Activated CD4-positive, alpha-beta memory T cell treated with anti-CD3 and anti-CD28 coated beads, Interleukin-2, amount 10 ng/mL, durations not matched to agents 7 days and 5 days (primary cell): Measurements from ENCODE around the gene RERG. TPM values are rescaled to one million over a fixed set of nuclear protein-coding genes. Genes with fewer than 3 reads are reported as not detected.

Experiments used
- CTCF ChIA-PET: fragments of 350-600 bp; sonication (Branson Sonifier 250); formaldehyde crosslinking; loops from one replicate; lab custom pipeline; 2021; ENCODE audit warnings: antibody characterized with exemption, inconsistent platforms; lab: Charles Lee
- POLR2A ChIA-PET: fragments of 350-600 bp; sonication (Branson Sonifier 250); formaldehyde crosslinking; loops from one replicate; lab custom pipeline; 2021; ENCODE audit warnings: antibody characterized with exemption; lab: Charles Lee
- DNase-seq: peaks from one replicate; pipeline ENCODE4 v3.0.0-alpha.2; 2020
- H3K27ac Mint-ChIP-seq: one replicate; pipeline ENCODE4 v1.8.0; 2021; ENCODE audit warnings: mild to moderate bottlenecking, mixed read lengths
- H3K27me3 Mint-ChIP-seq: one replicate; pipeline ENCODE4 v1.8.0; 2021; ENCODE audit warnings: mixed read lengths
- H3K36me3 Mint-ChIP-seq: one replicate; pipeline ENCODE4 v1.8.0; 2021; ENCODE audit warnings: low read depth, mixed read lengths
- H3K4me1 Mint-ChIP-seq: one replicate; pipeline ENCODE4 v1.8.0; 2021; ENCODE audit warnings: mixed read lengths
- H3K4me3 Mint-ChIP-seq: one replicate; pipeline ENCODE4 v1.8.0; 2021; ENCODE audit warnings: mild to moderate bottlenecking, mixed read lengths
- H3K9me3 Mint-ChIP-seq: one replicate; pipeline ENCODE4 v1.8.0; 2021; ENCODE audit warnings: mixed read lengths
- total RNA-seq, 2 experiments: library from RNA; stranded (reverse); gene quantifications; one replicate each; pipeline ENCODE4 v1.2.3, GENCODE V29; 2021

RERG gene, protein sequence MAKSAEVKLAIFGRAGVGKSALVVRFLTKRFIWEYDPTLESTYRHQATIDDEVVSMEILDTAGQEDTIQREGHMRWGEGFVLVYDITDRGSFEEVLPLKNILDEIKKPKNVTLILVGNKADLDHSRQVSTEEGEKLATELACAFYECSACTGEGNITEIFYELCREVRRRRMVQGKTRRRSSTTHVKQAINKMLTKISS
- total RNA-seq, result not detected

DNA sequence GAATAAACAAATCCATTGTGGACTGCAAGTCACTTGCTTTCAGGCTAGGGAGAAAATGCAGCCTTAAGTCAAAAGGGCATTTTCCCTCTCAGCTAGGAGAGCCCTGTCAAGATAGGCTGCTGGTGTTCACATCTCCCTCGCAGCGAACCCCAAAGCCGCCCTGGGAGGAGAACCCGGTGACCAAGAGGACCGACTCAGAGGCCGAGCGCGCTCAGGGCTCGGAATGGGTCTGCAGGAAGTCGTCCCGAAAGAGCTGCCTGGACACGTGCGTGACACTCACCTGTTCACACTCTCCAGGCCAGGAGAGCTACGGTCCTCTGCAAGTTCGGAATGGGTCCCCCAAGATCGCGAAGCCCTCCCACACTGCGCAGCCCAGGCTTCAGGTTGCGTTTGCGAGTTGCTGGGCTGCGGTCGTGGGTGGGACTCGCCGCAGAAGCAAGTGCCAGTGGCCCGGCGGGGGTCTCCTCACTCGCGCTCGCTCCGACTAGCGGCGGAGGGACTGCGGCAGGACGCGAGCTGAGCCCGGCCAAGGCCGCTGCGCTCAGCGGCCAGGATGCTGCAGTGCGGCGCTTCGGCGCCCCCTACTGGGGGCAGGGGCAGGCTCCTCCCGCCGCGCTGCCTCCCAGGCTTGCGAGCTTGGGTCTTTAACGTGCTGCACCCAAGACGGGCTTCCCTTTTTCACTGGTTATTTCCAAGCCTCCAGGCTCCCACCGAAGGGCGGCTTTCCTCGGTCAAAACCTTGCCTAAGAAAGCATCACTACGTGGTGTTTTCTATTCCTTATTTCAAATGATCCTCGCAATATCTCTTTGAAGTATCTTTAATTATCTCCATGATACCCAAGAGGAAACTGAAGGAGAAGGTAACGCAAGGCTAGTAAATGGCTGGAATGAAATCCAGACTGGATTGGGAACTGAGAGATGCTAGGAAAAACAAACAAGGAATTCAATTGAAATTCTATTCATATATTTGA lies at the start of gene RERG:
TSS of gene RERG (minus strand) at position 503 of the 971 bp plus-strand sequence. CDS start 3,928 bp downstream, outside the sequence.
- Mint-ChIP-seq H3K9me3 (no peaks in the 10 kb centered on the region), H3K36me3 (no peaks in the 10 kb centered on the region), H3K4me1 (peaks cover 5% of the 10 kb centered on the region), H3K4me3 (no peak within 1 kb of the TSS), H3K27me3 (peaks cover 38% of the 10 kb centered on the region), H3K27ac (no peak within 1 kb of the TSS)
- peak; percentile 76 for DNase-seq
- ChIA-PET CTCF (interaction anchor here (0.6 to 4.5 kb wide), 41 partner anchors 8 to 716 kb away, joined by 3 to 54 read pairs (median 4); a partner anchor contains a TSS), POLR2A (no interaction called here)

DNA sequence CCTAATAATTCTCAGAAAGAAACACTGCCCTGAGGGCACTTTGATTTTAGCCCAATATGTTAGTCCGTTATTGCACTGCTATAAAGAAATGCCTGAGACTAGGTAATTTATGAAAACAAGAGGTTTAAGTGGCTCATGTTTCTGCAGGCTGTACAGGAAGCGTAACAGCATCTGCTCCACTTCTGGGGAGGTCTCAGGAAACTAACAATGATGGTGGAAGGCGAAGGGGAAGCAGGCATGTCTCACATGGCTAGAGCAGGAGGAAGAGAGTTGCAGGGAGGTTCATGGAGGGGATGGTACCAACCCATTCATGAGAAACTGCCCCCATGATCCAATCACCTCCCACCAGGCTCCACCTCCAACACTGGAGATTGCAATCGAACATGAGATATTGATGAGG lies 49.4 kb upstream of the RERG start:
- ChIA-PET POLR2A (no interaction called here), CTCF (interaction anchor here (0.8 to 1.6 kb wide), 4 partner anchors 10 to 43 kb away, joined by 3 to 4 read pairs (median 3); no protein-coding TSS in a partner anchor)
- no peak for DNase-seq
- Mint-ChIP-seq H3K4me1 (peaks cover 5% of the 10 kb centered on the region), H3K27me3 (peaks cover 4% of the 10 kb centered on the region), H3K36me3 (no peaks in the 10 kb centered on the region), H3K27ac (no peak overlapping the region), H3K9me3 (no peaks in the 10 kb centered on the region), H3K4me3 (no peak overlapping the region)

DNA sequence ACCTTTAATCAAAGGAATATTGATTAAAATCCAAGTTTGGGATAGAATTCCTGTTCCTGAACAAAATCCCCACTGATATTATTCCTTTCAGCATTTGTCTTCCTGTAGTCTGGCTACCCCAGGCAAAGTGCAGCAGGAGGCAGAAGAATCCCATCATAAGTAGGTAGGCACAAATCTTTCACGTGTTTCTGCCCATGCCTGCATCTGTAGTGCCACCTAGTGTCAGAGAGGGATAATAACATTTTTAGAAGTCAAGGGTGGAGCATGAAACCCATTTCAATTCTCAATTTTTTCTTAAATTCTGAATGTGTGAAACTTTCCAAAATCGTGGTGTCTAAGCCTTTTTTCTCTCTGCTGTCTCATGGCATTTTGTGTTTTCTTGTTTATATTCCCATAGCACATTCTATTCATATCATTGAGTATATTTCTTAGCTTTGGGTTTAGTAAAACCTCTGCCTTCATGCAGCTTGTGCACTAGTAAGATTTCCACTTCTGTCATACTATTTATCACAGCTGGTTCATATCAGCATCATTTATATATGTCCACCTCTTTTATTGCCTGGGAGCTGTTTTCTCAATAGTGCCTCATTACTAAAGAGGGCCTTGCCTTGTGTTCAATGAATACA lies 47.8 kb upstream of the RERG start:
- peaks cover 4% of the 10 kb centered on the region for H3K27me3 Mint-ChIP-seq
- no peaks in the 10 kb centered on the region for H3K4me1 Mint-ChIP-seq
- no peaks in the 10 kb centered on the region for H3K36me3 Mint-ChIP-seq
- H3K4me3 Mint-ChIP-seq, result no peak overlapping the region
- H3K9me3 Mint-ChIP-seq, result no peaks in the 10 kb centered on the region
- no peak overlapping the region for H3K27ac Mint-ChIP-seq
- ChIA-PET POLR2A (no interaction called here), CTCF (interaction anchor here (0.8 to 1.6 kb wide), 7 partner anchors 9 to 545 kb away, joined by 3 to 7 read pairs (median 3); partner anchors contain the start of gene RERG)
- DNase-seq, result peak; percentile 39

DNA sequence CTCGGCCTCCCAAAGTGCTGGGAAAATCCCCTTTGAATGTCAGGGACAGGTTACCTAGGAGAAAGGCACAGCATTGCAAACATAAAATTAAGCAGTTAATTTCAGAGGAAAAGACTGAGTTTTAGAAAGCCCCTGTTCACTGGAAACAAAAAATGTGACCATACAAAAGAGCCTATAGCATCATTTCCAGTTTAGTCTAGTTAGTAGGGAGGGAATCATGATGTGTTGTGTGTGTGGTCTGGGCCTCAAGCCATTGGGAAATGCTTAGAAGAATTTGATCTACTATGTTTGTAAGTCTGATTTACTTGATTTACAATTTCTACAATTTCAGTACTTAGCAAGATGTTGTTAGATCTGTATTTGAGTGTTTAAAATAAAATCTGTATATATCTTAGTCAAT lies 47.1 kb upstream of the RERG start:
- no peaks in the 10 kb centered on the region for H3K36me3 Mint-ChIP-seq
- H3K4me3 Mint-ChIP-seq, result no peak overlapping the region
- H3K27ac Mint-ChIP-seq, result no peak overlapping the region
- no peak for DNase-seq
- ChIA-PET POLR2A (no interaction called here), CTCF (interaction anchor here (0.7 kb wide), 1 partner anchor 67 kb away, joined by 3 read pairs; no protein-coding TSS in a partner anchor)
- H3K27me3 Mint-ChIP-seq, result peaks cover 4% of the 10 kb centered on the region
- H3K9me3 Mint-ChIP-seq, result no peaks in the 10 kb centered on the region
- no peaks in the 10 kb centered on the region for H3K4me1 Mint-ChIP-seq

DNA sequence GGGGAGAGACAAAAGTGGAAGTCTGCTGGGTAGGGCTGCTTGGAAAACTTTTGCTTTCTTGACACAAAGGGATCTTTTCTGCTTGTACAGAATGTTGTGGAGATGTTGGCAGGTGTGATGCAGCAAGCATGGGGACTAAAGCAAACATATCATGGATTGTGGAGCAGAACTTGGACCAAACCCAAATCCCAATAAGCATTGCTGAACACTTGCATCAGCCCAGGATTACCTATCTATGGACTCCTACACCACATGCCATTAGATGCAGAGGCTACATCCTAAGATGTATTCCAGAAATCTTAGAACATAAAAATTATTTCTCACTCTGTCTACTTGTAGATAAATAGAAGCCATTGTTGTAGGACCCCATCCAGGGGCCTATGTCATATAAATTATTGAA lies 44.7 kb upstream of the RERG start:
- no peak for DNase-seq
- no peak overlapping the region for H3K27ac Mint-ChIP-seq
- no peak overlapping the region for H3K4me3 Mint-ChIP-seq
- no peaks in the 10 kb centered on the region for H3K9me3 Mint-ChIP-seq
- CTCF ChIA-PET, result no interaction called here
- peaks cover 4% of the 10 kb centered on the region for H3K27me3 Mint-ChIP-seq
- no peaks in the 10 kb centered on the region for H3K4me1 Mint-ChIP-seq
- no peaks in the 10 kb centered on the region for H3K36me3 Mint-ChIP-seq
- POLR2A ChIA-PET, result no interaction called here

DNA sequence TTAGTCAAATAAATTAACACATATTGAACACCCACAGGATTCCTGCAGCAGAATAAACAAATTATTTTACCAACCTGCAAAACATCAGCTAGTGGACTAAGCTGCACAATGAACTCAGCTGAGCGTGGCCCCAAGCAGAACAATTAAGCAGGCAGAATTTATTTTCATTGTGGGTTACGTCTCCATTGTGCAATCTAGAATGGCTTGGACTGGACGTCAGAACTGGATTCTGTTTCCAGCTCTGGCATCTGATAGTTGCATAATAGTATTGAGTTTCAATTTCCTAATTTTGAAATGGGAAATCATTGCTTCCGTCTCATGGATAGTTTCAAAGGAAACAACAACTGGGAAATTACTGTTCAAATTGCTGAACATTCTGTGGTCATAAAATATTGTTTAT lies 35.5 kb upstream of the RERG start:
- no peaks in the 10 kb centered on the region for H3K36me3 Mint-ChIP-seq
- no peak overlapping the region for H3K27ac Mint-ChIP-seq
- ChIA-PET CTCF (no interaction called here), POLR2A (no interaction called here)
- DNase-seq, result no peak
- no peak overlapping the region for H3K4me3 Mint-ChIP-seq
- H3K9me3 Mint-ChIP-seq, result no peaks in the 10 kb centered on the region
- no peaks in the 10 kb centered on the region for H3K4me1 Mint-ChIP-seq
- peaks cover 28% of the 10 kb centered on the region for H3K27me3 Mint-ChIP-seq

DNA sequence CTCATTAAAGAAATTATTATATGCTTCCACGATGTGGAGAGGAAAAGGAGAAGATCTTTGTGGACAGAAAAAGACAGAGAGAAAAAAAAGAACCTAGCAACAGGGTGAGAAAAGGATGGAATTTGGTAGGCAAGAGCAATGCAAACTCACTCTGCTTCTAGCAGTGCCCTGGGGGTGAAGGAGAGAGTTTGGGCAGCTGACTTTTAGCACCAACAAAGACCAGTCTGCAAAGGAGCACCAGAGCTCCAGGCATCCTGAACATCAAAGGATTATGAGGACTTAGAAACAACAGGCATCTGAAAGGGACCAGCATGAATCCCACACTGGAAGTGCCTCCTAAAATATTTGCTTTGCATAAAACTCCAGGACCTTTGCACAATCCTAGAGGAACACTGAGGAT lies 32.8 kb upstream of the RERG start:
- no peaks in the 10 kb centered on the region for H3K4me1 Mint-ChIP-seq
- POLR2A ChIA-PET, result no interaction called here
- no peak overlapping the region for H3K27ac Mint-ChIP-seq
- DNase-seq, result no peak
- no peaks in the 10 kb centered on the region for H3K9me3 Mint-ChIP-seq
- no peaks in the 10 kb centered on the region for H3K36me3 Mint-ChIP-seq
- H3K4me3 Mint-ChIP-seq, result no peak overlapping the region
- peaks cover 37% of the 10 kb centered on the region for H3K27me3 Mint-ChIP-seq
- CTCF ChIA-PET, result no interaction called here

DNA sequence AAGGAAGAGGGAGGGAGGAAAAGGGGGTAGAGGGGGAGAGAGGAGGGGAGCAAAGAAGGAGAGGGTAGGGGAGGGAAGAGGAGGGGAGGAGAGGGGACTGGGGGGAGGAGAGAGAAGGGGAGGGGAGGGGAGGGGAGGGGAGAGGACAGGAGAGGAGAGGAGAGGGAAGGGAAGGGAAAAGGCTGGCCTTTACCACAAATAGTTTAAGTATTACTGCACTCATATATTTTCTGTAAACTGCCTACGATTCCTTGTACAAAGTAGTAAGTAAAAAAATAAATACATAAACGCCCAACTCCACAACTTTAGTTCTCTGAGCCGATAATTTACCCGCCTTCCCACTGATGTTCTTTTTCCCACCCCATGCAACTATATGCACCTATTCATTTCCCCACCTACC lies 23.7 kb upstream of the RERG start:
- Mint-ChIP-seq H3K4me3 (no peak overlapping the region), H3K27me3 (peaks cover 38% of the 10 kb centered on the region), H3K36me3 (no peaks in the 10 kb centered on the region), H3K27ac (no peak overlapping the region), H3K9me3 (no peaks in the 10 kb centered on the region), H3K4me1 (no peaks in the 10 kb centered on the region)
- CTCF ChIA-PET, result no interaction called here
- DNase-seq, result no peak
- POLR2A ChIA-PET, result no interaction called here

DNA sequence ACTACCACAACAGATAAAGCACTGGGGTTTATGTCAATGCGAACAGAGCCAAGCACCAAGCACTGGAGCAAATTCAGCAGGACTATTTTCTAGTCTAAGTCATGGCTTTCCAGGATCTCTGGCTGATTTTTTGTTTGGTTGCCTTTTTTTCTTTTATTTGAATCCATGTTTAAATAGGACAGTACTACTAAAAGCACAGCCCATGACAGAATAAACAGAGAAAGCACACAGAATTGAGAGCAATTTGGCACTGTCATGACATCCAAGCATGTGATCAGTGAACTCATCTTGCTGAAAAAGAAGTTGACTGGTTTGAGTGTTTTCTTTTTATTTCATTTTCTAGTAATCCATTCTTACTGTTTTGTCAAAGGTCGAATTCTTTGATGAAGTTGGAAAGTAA lies 23.1 kb upstream of the RERG start:
- Mint-ChIP-seq H3K36me3 (no peaks in the 10 kb centered on the region), H3K4me1 (no peaks in the 10 kb centered on the region), H3K9me3 (no peaks in the 10 kb centered on the region), H3K4me3 (no peak overlapping the region), H3K27ac (no peak overlapping the region), H3K27me3 (peaks cover 39% of the 10 kb centered on the region)
- POLR2A ChIA-PET, result no interaction called here
- CTCF ChIA-PET, result no interaction called here
- no peak for DNase-seq

DNA sequence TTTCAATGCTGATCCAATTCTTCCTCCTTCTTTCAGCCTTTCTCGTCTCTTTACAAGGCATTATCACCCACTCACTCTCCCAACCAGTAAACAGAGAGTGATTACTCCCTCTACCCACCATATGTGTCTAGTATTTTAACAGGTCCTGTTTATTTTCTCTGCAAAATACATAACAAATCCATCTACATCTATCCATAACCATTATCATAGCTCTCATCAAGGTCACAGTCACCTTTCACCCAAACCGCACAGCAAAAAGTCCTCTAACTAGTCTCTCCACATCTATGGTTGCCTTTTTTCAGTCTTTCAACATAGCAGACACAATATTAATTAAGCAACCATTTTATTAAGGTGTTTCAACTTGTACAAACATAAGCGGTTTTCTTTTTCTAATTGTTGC lies 21.9 kb upstream of the RERG start:
- DNase-seq, result no peak
- Mint-ChIP-seq H3K4me1 (no peaks in the 10 kb centered on the region), H3K27me3 (peaks cover 39% of the 10 kb centered on the region), H3K4me3 (no peak overlapping the region), H3K27ac (no peak overlapping the region), H3K36me3 (no peaks in the 10 kb centered on the region), H3K9me3 (no peaks in the 10 kb centered on the region)
- POLR2A ChIA-PET, result no interaction called here
- CTCF ChIA-PET, result no interaction called here

DNA sequence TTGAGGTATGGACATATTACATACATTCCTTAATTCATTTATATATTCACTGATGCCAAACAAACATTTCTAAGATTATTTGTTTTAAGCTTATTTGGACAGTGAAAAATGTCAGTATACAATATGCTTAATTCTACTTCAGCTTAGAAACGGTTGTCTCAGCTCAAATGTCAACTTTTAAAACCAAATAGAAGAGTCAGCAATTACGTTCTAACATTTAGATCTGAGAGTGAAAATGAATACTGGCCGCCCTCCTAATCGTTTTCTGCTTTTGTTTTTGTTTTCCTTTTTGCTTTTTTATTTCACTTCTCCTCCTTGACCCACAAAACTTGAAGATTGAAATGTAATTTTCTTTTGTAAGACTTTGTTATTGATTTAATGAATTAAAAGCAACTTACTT lies 19.7 kb upstream of the RERG start:
- H3K9me3 Mint-ChIP-seq, result no peaks in the 10 kb centered on the region

DNA sequence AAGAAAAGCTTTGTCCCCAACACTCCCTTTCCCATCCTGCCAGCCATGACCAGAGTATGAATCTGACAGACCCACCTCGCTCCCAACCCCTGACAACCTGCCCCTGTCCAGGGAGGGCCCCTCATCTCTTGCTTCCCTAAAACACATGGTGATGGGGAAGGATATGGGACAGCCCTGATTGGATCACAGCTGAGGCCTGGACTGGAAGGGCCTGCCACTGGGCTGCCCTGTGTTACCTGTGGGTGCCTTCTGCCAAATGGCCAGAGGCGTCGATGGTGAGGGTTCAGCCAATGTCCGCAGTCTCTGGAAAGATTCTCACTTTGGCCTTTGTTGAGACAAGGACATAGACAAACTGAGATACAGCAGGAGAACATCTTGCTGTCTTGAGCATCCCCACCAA lies 13.3 kb upstream of the RERG start:
- CTCF ChIA-PET, result interaction anchor here (5.9 kb wide), 1 partner anchor 14 kb away, joined by 54 read pairs; the partner anchor contains the start of gene RERG
- no peak overlapping the region for H3K4me3 Mint-ChIP-seq
- no peaks in the 10 kb centered on the region for H3K36me3 Mint-ChIP-seq
- no peak overlapping the region for H3K27ac Mint-ChIP-seq
- POLR2A ChIA-PET, result no interaction called here
- H3K9me3 Mint-ChIP-seq, result no peaks in the 10 kb centered on the region
- H3K4me1 Mint-ChIP-seq, result no peaks in the 10 kb centered on the region
- DNase-seq, result no peak
- peaks cover 24% of the 10 kb centered on the region for H3K27me3 Mint-ChIP-seq

More for the DNA sequence above, 19.7 kb upstream of the RERG start:
- Mint-ChIP-seq H3K4me3 (no peak overlapping the region), H3K36me3 (no peaks in the 10 kb centered on the region), H3K27ac (no peak overlapping the region), H3K27me3 (peaks cover 41% of the 10 kb centered on the region), H3K4me1 (no peaks in the 10 kb centered on the region)
- ChIA-PET POLR2A (no interaction called here), CTCF (no interaction called here)
- DNase-seq, result no peak

DNA sequence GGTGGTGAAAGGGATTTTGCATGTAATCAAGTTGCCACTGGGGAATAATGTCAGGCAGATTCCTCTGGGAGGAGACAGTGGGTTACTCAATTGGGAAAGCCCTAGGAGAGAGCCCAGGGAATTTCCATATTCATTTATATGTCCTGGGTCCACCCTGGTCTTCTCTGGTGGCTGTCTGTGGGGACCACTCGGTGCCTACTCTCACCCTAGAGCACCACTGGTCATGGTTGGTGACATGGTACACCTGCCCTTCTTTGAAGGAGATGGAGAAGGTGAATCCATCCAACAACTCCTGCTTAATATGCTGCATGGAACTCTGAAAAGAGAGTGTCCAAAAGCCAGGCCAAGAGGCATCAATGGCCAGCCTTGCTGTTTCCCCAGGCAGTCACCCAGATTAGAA lies 12.8 kb upstream of the RERG start:
- no peak overlapping the region for H3K4me3 Mint-ChIP-seq
- POLR2A ChIA-PET, result no interaction called here
- no peaks in the 10 kb centered on the region for H3K9me3 Mint-ChIP-seq
- H3K4me1 Mint-ChIP-seq, result no peaks in the 10 kb centered on the region
- DNase-seq, result no peak
- H3K36me3 Mint-ChIP-seq, result no peaks in the 10 kb centered on the region
- H3K27ac Mint-ChIP-seq, result no peak overlapping the region
- peaks cover 22% of the 10 kb centered on the region for H3K27me3 Mint-ChIP-seq
- CTCF ChIA-PET, result interaction anchor here (5.9 kb wide), 1 partner anchor 13 kb away, joined by 54 read pairs; the partner anchor contains the start of gene RERG
